ENCODE data around the gene PLVAP. TPM values are rescaled to one million over a fixed set of nuclear protein-coding genes. Genes with fewer than 3 reads are reported as not detected.
A peak's percentile ranks its signal among the peaks of the same experiment; 100 is the strongest.

PLVAP gene
- total and polyA plus RNA-seq, 3 experiments from 2014 or later: not detected

- H3K27ac Mint-ChIP-seq: peak overlapping the region in 1 of 8 donors; percentile 66
- peak overlapping the region in 1 of 7 donors; percentile 85 for H3K4me3 Mint-ChIP-seq
- no peaks in the 10 kb centered on the region for H3K9me3 ChIP-seq (ENCODE audit: low read length)
- no peak overlapping the region for H3K4me3 ChIP-seq (ENCODE audit: low read length)
- no peak overlapping the region for H3K27ac ChIP-seq (ENCODE audit: low read depth, low read length)
- H3K27me3 Mint-ChIP-seq: no peaks in the 10 kb centered on the region
- ChIA-PET POLR2A (no interaction called here), CTCF (interaction anchor here (1.1 kb wide), 1 partner anchor 139 kb away, joined by 3 read pairs; no protein-coding TSS in a partner anchor)
- no peaks in the 10 kb centered on the region for H3K9me3 Mint-ChIP-seq
- peaks cover 13 to 20% (median 17%) of the 10 kb centered on the region in 3 donors for H3K4me1 Mint-ChIP-seq
- no peaks in the 10 kb centered on the region for H3K36me3 ChIP-seq (ENCODE audit: insufficient read depth, low read length)
- no peak for DNase-seq
- peaks cover 0 to 25% (median 3%) of the 10 kb centered on the region in 3 donors for H3K36me3 Mint-ChIP-seq
- peaks cover 15% of the 10 kb centered on the region for H3K4me1 ChIP-seq (ENCODE audit: insufficient read depth, low read length)
- H3K27me3 ChIP-seq (ENCODE audit: insufficient read depth, low read length, poor library complexity, severe bottlenecking): no peaks in the 10 kb centered on the region
Observed at GRCh38 chr19:17398902-17399527, 21.9 kb upstream of the PLVAP start.

- no peak overlapping the region for H3K27ac ChIP-seq (ENCODE audit: low read depth, low read length)
- H3K27me3 ChIP-seq (ENCODE audit: insufficient read depth, low read length, poor library complexity, severe bottlenecking): no peaks in the 10 kb centered on the region
- H3K36me3 ChIP-seq (ENCODE audit: insufficient read depth, low read length): no peaks in the 10 kb centered on the region
- H3K27me3 Mint-ChIP-seq: peaks cover 0 to 2% of the 10 kb centered on the region in 2 donors
- H3K4me1 Mint-ChIP-seq: peaks cover 15 to 29% (median 20%) of the 10 kb centered on the region in 3 donors
- H3K36me3 Mint-ChIP-seq: peaks cover 0 to 5% (median 0%) of the 10 kb centered on the region in 3 donors
- DNase-seq: peak in 1 of 5 donors; percentile 27
- peak overlapping the region in 1 of 7 donors; percentile 28 for H3K4me3 Mint-ChIP-seq
- no peaks in the 10 kb centered on the region for H3K9me3 ChIP-seq (ENCODE audit: low read length)
- CTCF ChIA-PET: interaction anchor here (1.0 to 1.4 kb wide), 3 partner anchors 8 to 213 kb away, joined by 3 read pairs; no protein-coding TSS in a partner anchor
- peak overlapping the region in 6 of 8 donors; percentile 51 to 90 (median 68) for H3K27ac Mint-ChIP-seq
- no peak overlapping the region for H3K4me3 ChIP-seq (ENCODE audit: low read length)
- POLR2A ChIA-PET: interaction anchor here (0.7 kb wide), 1 partner anchor 403 kb away, joined by 5 read pairs; no protein-coding TSS in a partner anchor
- H3K9me3 Mint-ChIP-seq: no peaks in the 10 kb centered on the region
- peaks cover 20% of the 10 kb centered on the region for H3K4me1 ChIP-seq (ENCODE audit: insufficient read depth, low read length)
Observed at GRCh38 chr19:17394891-17395415, 17.8 kb upstream of the PLVAP start.

- Mint-ChIP-seq H3K4me3 (no peak within 1 kb of the TSS), H3K9me3 (peaks cover 0 to 2% (median 0%) of the 10 kb centered on the region in 5 donors)
- POLR2A ChIA-PET: no interaction called here
Observed at GRCh38 chr19:17393914-17394313, 16.8 kb upstream of the PLVAP start, which contains the start of gene CCDC194. TSS of gene CCDC194 (minus strand) at chr19:17394196. CDS start at chr19:17394158, 38 bp downstream.

GRCh38 chr19:17393002-17393401, 15.9 kb upstream of the PLVAP start:
- Mint-ChIP-seq H3K4me1 (peaks cover 15 to 29% (median 20%) of the 10 kb centered on the region in 3 donors), H3K4me3 (no peak overlapping the region), H3K27me3 (peaks cover 0 to 2% of the 10 kb centered on the region in 2 donors), H3K9me3 (peaks cover 0 to 2% (median 0%) of the 10 kb centered on the region in 5 donors), H3K27ac (no peak overlapping the region), H3K36me3 (peaks cover 0 to 3% (median 0%) of the 10 kb centered on the region in 3 donors)
- no peaks in the 10 kb centered on the region for H3K9me3 ChIP-seq (ENCODE audit: low read length)
- no peak for DNase-seq
- POLR2A ChIA-PET: no interaction called here
- no peak overlapping the region for H3K27ac ChIP-seq (ENCODE audit: low read depth, low read length)
- CTCF ChIA-PET: no interaction called here
- H3K4me3 ChIP-seq (ENCODE audit: low read length): no peak overlapping the region
- H3K4me1 ChIP-seq (ENCODE audit: insufficient read depth, low read length): peaks cover 20% of the 10 kb centered on the region
- no peaks in the 10 kb centered on the region for H3K27me3 ChIP-seq (ENCODE audit: insufficient read depth, low read length, poor library complexity, severe bottlenecking)
- no peaks in the 10 kb centered on the region for H3K36me3 ChIP-seq (ENCODE audit: insufficient read depth, low read length)

More at GRCh38 chr19:17393914-17394313, 16.8 kb upstream of the PLVAP start, which contains the start of gene CCDC194:
- H3K4me1 Mint-ChIP-seq: peaks cover 15 to 29% (median 20%) of the 10 kb centered on the region in 3 donors
- CTCF ChIA-PET: no interaction called here
- peaks cover 0 to 2% of the 10 kb centered on the region in 2 donors for H3K27me3 Mint-ChIP-seq
- Histone ChIP-seq H3K36me3 (ENCODE audit: insufficient read depth, low read length) (no peaks in the 10 kb centered on the region), H3K27me3 (ENCODE audit: insufficient read depth, low read length, poor library complexity, severe bottlenecking) (no peaks in the 10 kb centered on the region), H3K4me3 (ENCODE audit: low read length) (no peak within 1 kb of the TSS), H3K27ac (ENCODE audit: low read depth, low read length) (no peak within 1 kb of the TSS), H3K9me3 (ENCODE audit: low read length) (no peaks in the 10 kb centered on the region), H3K4me1 (ENCODE audit: insufficient read depth, low read length) (peaks cover 20% of the 10 kb centered on the region)
- peak within 1 kb of the TSS in 6 of 8 donors; percentile 51 to 90 (median 68) for H3K27ac Mint-ChIP-seq
- H3K36me3 Mint-ChIP-seq: peaks cover 0 to 4% (median 0%) of the 10 kb centered on the region in 3 donors
- DNase-seq: no peak

- H3K27me3 Mint-ChIP-seq: peaks cover 0 to 2% of the 10 kb centered on the region in 2 donors
- H3K9me3 Mint-ChIP-seq: peaks cover 0 to 2% (median 0%) of the 10 kb centered on the region in 5 donors
- peaks cover 15 to 29% (median 20%) of the 10 kb centered on the region in 3 donors for H3K4me1 Mint-ChIP-seq
- Histone ChIP-seq H3K9me3 (ENCODE audit: low read length) (no peaks in the 10 kb centered on the region), H3K4me1 (ENCODE audit: insufficient read depth, low read length) (peaks cover 20% of the 10 kb centered on the region), H3K4me3 (ENCODE audit: low read length) (peak overlapping the region; percentile 57), H3K36me3 (ENCODE audit: insufficient read depth, low read length) (no peaks in the 10 kb centered on the region), H3K27ac (ENCODE audit: low read depth, low read length) (no peak overlapping the region), H3K27me3 (ENCODE audit: insufficient read depth, low read length, poor library complexity, severe bottlenecking) (no peaks in the 10 kb centered on the region)
- POLR2A ChIA-PET: interaction anchor here (0.6 to 1.2 kb wide), 2 partner anchors 11 to 28 kb away, joined by 7 to 10 read pairs; partner anchors contain the start of gene MVB12A
- CTCF ChIA-PET: interaction anchor here (0.7 to 4.0 kb wide), 5 partner anchors 15 to 136 kb away, joined by 3 to 21 read pairs (median 3); partner anchors contain the start of genes BST2 and MRPL34
- H3K27ac Mint-ChIP-seq: peak overlapping the region in 3 of 8 donors; percentile 17 to 55 (median 27)
- no peaks in the 10 kb centered on the region for H3K36me3 Mint-ChIP-seq
- peak overlapping the region; percentile 63 to 94 (median 76) for H3K4me3 Mint-ChIP-seq
- DNase-seq: no peak
Observed at GRCh38 chr19:17391371-17392151, 14.4 kb upstream of the PLVAP start.

- Histone ChIP-seq H3K4me3 (ENCODE audit: low read length) (peak overlapping the region; percentile 64), H3K36me3 (ENCODE audit: insufficient read depth, low read length) (no peaks in the 10 kb centered on the region), H3K27ac (ENCODE audit: low read depth, low read length) (no peak overlapping the region), H3K27me3 (ENCODE audit: insufficient read depth, low read length, poor library complexity, severe bottlenecking) (no peaks in the 10 kb centered on the region), H3K4me1 (ENCODE audit: insufficient read depth, low read length) (peaks cover 20% of the 10 kb centered on the region), H3K9me3 (ENCODE audit: low read length) (no peaks in the 10 kb centered on the region)
- ChIA-PET CTCF (interaction anchor here (1.5 to 4.0 kb wide), 3 partner anchors 15 to 69 kb away, joined by 3 to 21 read pairs (median 4); partner anchors contain the start of genes BST2 and NXNL1), POLR2A (interaction anchor here (0.9 to 1.2 kb wide), 2 partner anchors 29 to 89 kb away, joined by 3 to 7 read pairs; partner anchors contain the start of gene MVB12A)
- H3K4me1 Mint-ChIP-seq: peaks cover 15 to 29% (median 20%) of the 10 kb centered on the region in 3 donors
- no peaks in the 10 kb centered on the region for H3K36me3 Mint-ChIP-seq
- H3K27me3 Mint-ChIP-seq: peaks cover 0 to 2% of the 10 kb centered on the region in 2 donors
- H3K4me3 Mint-ChIP-seq: peak overlapping the region; percentile 76 to 94 (median 89)
- H3K9me3 Mint-ChIP-seq: peaks cover 0 to 2% (median 0%) of the 10 kb centered on the region in 5 donors
- DNase-seq: peak; percentile 81 to 88 (median 86)
- peak overlapping the region in 3 of 8 donors; percentile 48 to 86 (median 61) for H3K27ac Mint-ChIP-seq
Observed at GRCh38 chr19:17390665-17391370, 13.7 kb upstream of the PLVAP start.

All from CD8-positive, alpha-beta memory T cell (primary cell).